ENCODE measurements around the gene ASB18. TPM values are rescaled to one million over a fixed set of nuclear protein-coding genes. Genes with fewer than 3 reads are reported as not detected.

The ASB18 gene
- total and polyA plus RNA-seq, 8 donors, result 0.05 to 0.07 (median 0.06) TPM; not detected in 5

- H3K27ac ChIP-seq, result no peak overlapping the region
- ATAC-seq, result no peak
- no peaks in the 10 kb centered on the region for H3K9me3 ChIP-seq
- no peaks in the 10 kb centered on the region for H3K36me3 ChIP-seq
- no peak for TF ChIP-seq CTCF (IDR thresholded peaks at IDR 0.05)
- peaks cover 0 to 39% of the 10 kb centered on the region in 2 donors for H3K27me3 ChIP-seq
- no peak overlapping the region for H3K4me3 ChIP-seq
- intact Hi-C loops (cut with DNase I), result no loop called here
- DNase-seq, result no peak
- H3K4me1 ChIP-seq, result no peaks in the 10 kb centered on the region
Measured at GRCh38 chr2:236259371-236259770, 4.8 kb downstream of the ASB18 start.

- H3K36me3 ChIP-seq, result no peaks in the 10 kb centered on the region
- H3K9me3 ChIP-seq, result no peaks in the 10 kb centered on the region
- TF ChIP-seq CTCF (IDR thresholded peaks at IDR 0.05), result no peak
- H3K4me3 ChIP-seq, result no peak overlapping the region
- H3K4me1 ChIP-seq, result no peaks in the 10 kb centered on the region
- intact Hi-C loops (cut with DNase I), result no loop called here
- H3K27ac ChIP-seq, result no peak overlapping the region
- ATAC-seq (no peak), DNase-seq (no peak)
- H3K27me3 ChIP-seq, result peaks cover 0 to 36% of the 10 kb centered on the region in 2 donors
Measured at GRCh38 chr2:236257575-236257974, 6.6 kb downstream of the ASB18 start.

GRCh38 chr2:236257136-236257535 lies 7.1 kb downstream of the ASB18 start:
- TF ChIP-seq CTCF (IDR thresholded peaks at IDR 0.05), result no peak
- no peak for DNase-seq
- no peak overlapping the region for H3K27ac ChIP-seq
- H3K27me3 ChIP-seq, result peaks cover 0 to 32% of the 10 kb centered on the region in 2 donors
- intact Hi-C loops (cut with DNase I), result no loop called here
- no peak for ATAC-seq
- no peaks in the 10 kb centered on the region for H3K9me3 ChIP-seq
- no peaks in the 10 kb centered on the region for H3K4me1 ChIP-seq
- no peak overlapping the region for H3K4me3 ChIP-seq
- no peaks in the 10 kb centered on the region for H3K36me3 ChIP-seq

GRCh38 chr2:236256366-236256985 lies 7.7 kb downstream of the ASB18 start:
- TF ChIP-seq CTCF (IDR thresholded peaks at IDR 0.05), result no peak
- no peak for DNase-seq
- H3K36me3 ChIP-seq, result no peaks in the 10 kb centered on the region

GRCh38 chr2:236254674-236255073 lies 9.5 kb downstream of the ASB18 start:
- no peak overlapping the region for H3K4me3 ChIP-seq
- peaks cover 0 to 29% of the 10 kb centered on the region in 2 donors for H3K27me3 ChIP-seq
- no peak for TF ChIP-seq CTCF (IDR thresholded peaks at IDR 0.05)
- no peak overlapping the region for H3K27ac ChIP-seq
- intact Hi-C loops (cut with DNase I), result no loop called here
- H3K9me3 ChIP-seq, result no peaks in the 10 kb centered on the region
- H3K4me1 ChIP-seq, result no peaks in the 10 kb centered on the region
- DNase-seq (no peak), ATAC-seq (no peak)
- no peaks in the 10 kb centered on the region for H3K36me3 ChIP-seq

More at GRCh38 chr2:236256366-236256985, 7.7 kb downstream of the ASB18 start:
- H3K4me1 ChIP-seq, result no peaks in the 10 kb centered on the region
- ATAC-seq, result no peak
- intact Hi-C loops (cut with DNase I), result no loop called here
- no peak overlapping the region for H3K27ac ChIP-seq
- H3K9me3 ChIP-seq, result no peaks in the 10 kb centered on the region
- peaks cover 0 to 30% of the 10 kb centered on the region in 2 donors for H3K27me3 ChIP-seq
- H3K4me3 ChIP-seq, result no peak overlapping the region
